GM23338 (cell line): Measurements from ENCODE around the gene PLPPR2. TPM values are rescaled to one million over a fixed set of nuclear protein-coding genes. Genes with fewer than 3 reads are reported as not detected.
A peak's percentile ranks its signal among the peaks of the same experiment; 100 is the strongest.

Experiments
- ATAC-seq: fragments of 200-7000 bp; cut with Tn5 transposase; 3 replicates; pipeline ENCODE4 v1.9.1; 2020
- DNase-seq: peaks from one replicate; pipeline ENCODE4 v3.0.0-alpha.2; 2015; ENCODE audit warnings: low spot score
- H2AFZ ChIP-seq: fragments of 200-600 bp; sonication (generic); 2 replicates; pipeline ENCODE4 v1.8.0; 2016; ENCODE audit warnings: antibody characterized with exemption, mild to moderate bottlenecking, moderate library complexity
- H3F3A ChIP-seq: fragments of 200-600 bp; sonication (generic); replicated peaks from 2 replicates; pipeline ENCODE4 v1.8.0; 2017; ENCODE audit warnings: antibody characterized with exemption, mixed run types, low read depth
- H3K27ac ChIP-seq: fragments of 200-600 bp; sonication (generic); 2 replicates; pipeline ENCODE4 v1.6.1; 2016; ENCODE audit warnings: low read depth
- H3K27me3 ChIP-seq: fragments of 200-600 bp; sonication (generic); 2 replicates; pipeline ENCODE4 v1.8.0; 2016; ENCODE audit warnings: mild to moderate bottlenecking, mixed run types, moderate library complexity; ENCODE audit not compliant: insufficient read depth
- H3K36me3 ChIP-seq: fragments of 200-600 bp; sonication (generic); 2 replicates; pipeline ENCODE4 v1.8.0; 2016; ENCODE audit warnings: mild to moderate bottlenecking; ENCODE audit not compliant: insufficient read depth
- H3K4me1 ChIP-seq: fragments of 200-600 bp; sonication (generic); 2 replicates; pipeline ENCODE4 v1.8.0; 2016; ENCODE audit warnings: mild to moderate bottlenecking, moderate library complexity; ENCODE audit not compliant: insufficient read depth
- H3K4me2 ChIP-seq: fragments of 200-600 bp; sonication (generic); 2 replicates; pipeline ENCODE4 v1.7.1; 2017; ENCODE audit warnings: mixed run types
- H3K4me3 ChIP-seq: fragments of 200-600 bp; sonication (generic); 2 replicates; pipeline ENCODE4 v1.6.1; 2016; ENCODE audit warnings: mixed run types
- H3K79me2 ChIP-seq: fragments of 200-600 bp; sonication (generic); replicated peaks from 2 replicates; pipeline ENCODE4 v1.8.0; 2017; ENCODE audit warnings: mild to moderate bottlenecking; ENCODE audit not compliant: insufficient read depth
- H3K9me2 ChIP-seq: fragments of 200-600 bp; sonication (generic); 2 replicates; pipeline ENCODE4 v1.8.0; 2017; ENCODE audit not compliant: insufficient read depth
- H4K20me1 ChIP-seq: fragments of 200-600 bp; sonication (generic); replicated peaks from 2 replicates; pipeline ENCODE4 v1.8.0; 2017; ENCODE audit warnings: mild to moderate bottlenecking; ENCODE audit not compliant: insufficient read depth
- H3K27ac Mint-ChIP-seq: 2 replicates; pipeline ENCODE4 v1.8.0; 2020; ENCODE audit warnings: inconsistent platforms, mild to moderate bottlenecking, moderate library complexity, mixed read lengths
- H3K27me3 Mint-ChIP-seq: 3 replicates; pipeline ENCODE4 v1.8.0; 2022; ENCODE audit warnings: low read depth, mild to moderate bottlenecking, moderate library complexity, mixed read lengths, inconsistent platforms; ENCODE audit not compliant: insufficient read depth, poor library complexity
- H3K36me3 Mint-ChIP-seq: 3 replicates; pipeline ENCODE4 v1.8.0; 2021; ENCODE audit warnings: low read depth, mild to moderate bottlenecking, inconsistent platforms, moderate library complexity, mixed read lengths
- H3K4me1 Mint-ChIP-seq: 3 replicates; pipeline ENCODE4 v1.8.0; 2020; ENCODE audit warnings: mild to moderate bottlenecking, inconsistent platforms, mixed read lengths
- H3K4me3 Mint-ChIP-seq: 3 replicates; pipeline ENCODE4 v1.8.0; 2021; ENCODE audit warnings: moderate library complexity, mild to moderate bottlenecking, inconsistent platforms, mixed read lengths
- H3K9me3 Mint-ChIP-seq: 3 replicates; pipeline ENCODE4 v1.8.0; 2020; ENCODE audit warnings: moderate library complexity, mild to moderate bottlenecking, inconsistent platforms, mixed read lengths
- EZH2 ChIP-seq: fragments of 200-600 bp; sonication (generic); IDR thresholded peaks from one replicate; pipeline ENCODE4 v1.8.0; 2017; ENCODE audit warnings: antibody characterized with exemption, mild to moderate bottlenecking, low read depth; ENCODE audit not compliant: unreplicated experiment
- EZH2phosphoT487 ChIP-seq: fragments of 200-600 bp; sonication (generic); IDR thresholded peaks from one replicate; pipeline ENCODE4 v1.8.1; 2018; ENCODE audit warnings: antibody characterized with exemption; ENCODE audit not compliant: unreplicated experiment
- POLR2AphosphoS5 ChIP-seq: IDR thresholded peaks from 2 replicates; pipeline ENCODE4 v1.6.1; 2016; ENCODE audit warnings: antibody characterized with exemption, low read depth
- STAT1 ChIP-seq: IDR thresholded peaks from one replicate; pipeline ENCODE4 v1.6.1; 2016; ENCODE audit warnings: antibody characterized with exemption; ENCODE audit not compliant: unreplicated experiment
- ZNF114 ChIP-seq: fragments of 250-450 bp; sonication (Bioruptor Pico); IDR thresholded peaks from 2 replicates; pipeline ENCODE4 v1.5.0; 2020; ENCODE audit warnings: mild to moderate bottlenecking, moderate library complexity
- polyA plus RNA-seq: library from polyadenylated mRNA; unstranded; fragments of >200 nt; fragmentation: Nextera tagmentation; extraction: Ambion mirVana; gene quantifications from 2 replicates; pipeline ENCODE4 v1.2.1, GENCODE V29; 2016
- total RNA-seq: library from RNA; depleted of rRNA; stranded (reverse); fragments of >200 nt; shearing (Covaris generic); gene quantifications from 2 replicates; pipeline ENCODE4 v1.2.3, GENCODE V29; 2014
- TF ChIP-seq, protein P1 (sequence below): IDR thresholded peaks from one replicate; pipeline ENCODE4 v1.6.1; 2018; ENCODE audit warnings: antibody characterized with exemption; ENCODE audit not compliant: unreplicated experiment
- TF ChIP-seq, protein P2 (sequence below), 2 experiments: fragments of 200-600 bp in 1 of 2; sonication (generic) in 1 of 2; conservative IDR thresholded peaks; 2 replicates each; pipeline versions ENCODE4 v1.5.1 to v1.6.1; 2016 to 2017; ENCODE audit warnings: antibody characterized with exemption in 2 of 2, low read depth in 2 of 2, mild to moderate bottlenecking in 2 of 2, moderate library complexity in 1 of 2

PLPPR2 gene
- total and polyA plus RNA-seq, 2 experiments from 2014 or later, result 9.0 to 12.0 TPM

DNA sequence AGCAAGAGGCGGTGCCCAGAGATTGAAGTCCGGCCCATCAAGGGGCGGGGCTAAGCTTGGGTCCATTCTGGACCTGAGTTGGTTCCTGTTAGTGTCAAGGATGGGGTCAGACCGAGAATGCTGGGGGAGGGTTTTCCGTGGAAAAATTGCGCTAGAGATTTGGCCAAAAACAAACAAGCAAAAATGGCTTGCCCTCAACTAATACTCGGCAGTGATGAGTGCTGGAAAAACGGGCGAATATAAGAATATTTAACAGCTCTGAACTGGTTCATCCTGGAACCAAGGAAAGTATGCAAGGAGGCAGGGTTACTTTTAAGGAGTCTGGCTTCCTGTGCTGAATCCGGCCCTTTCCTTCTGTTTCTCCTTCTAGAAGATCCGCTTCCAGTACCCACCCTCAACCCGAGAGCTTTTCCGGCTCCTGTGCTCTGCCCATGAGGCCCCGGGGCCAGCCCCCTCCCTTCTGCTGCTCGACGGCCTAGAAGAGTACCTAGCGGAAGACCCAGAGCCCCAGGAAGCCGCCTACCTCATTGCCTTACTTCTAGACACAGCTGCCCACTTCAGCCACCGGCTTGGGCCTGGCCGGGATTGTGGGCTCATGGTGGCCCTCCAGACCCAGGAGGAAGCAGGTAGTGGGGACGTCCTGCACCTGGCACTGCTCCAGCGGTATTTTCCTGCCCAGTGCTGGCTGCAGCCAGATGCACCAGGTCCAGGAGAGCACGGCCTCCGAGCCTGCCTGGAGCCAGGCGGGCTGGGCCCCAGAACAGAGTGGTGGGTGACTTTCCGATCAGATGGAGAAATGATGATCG is 20.1 kb downstream of the PLPPR2 start (continued):
- TF ChIP-seq, protein P1, sequence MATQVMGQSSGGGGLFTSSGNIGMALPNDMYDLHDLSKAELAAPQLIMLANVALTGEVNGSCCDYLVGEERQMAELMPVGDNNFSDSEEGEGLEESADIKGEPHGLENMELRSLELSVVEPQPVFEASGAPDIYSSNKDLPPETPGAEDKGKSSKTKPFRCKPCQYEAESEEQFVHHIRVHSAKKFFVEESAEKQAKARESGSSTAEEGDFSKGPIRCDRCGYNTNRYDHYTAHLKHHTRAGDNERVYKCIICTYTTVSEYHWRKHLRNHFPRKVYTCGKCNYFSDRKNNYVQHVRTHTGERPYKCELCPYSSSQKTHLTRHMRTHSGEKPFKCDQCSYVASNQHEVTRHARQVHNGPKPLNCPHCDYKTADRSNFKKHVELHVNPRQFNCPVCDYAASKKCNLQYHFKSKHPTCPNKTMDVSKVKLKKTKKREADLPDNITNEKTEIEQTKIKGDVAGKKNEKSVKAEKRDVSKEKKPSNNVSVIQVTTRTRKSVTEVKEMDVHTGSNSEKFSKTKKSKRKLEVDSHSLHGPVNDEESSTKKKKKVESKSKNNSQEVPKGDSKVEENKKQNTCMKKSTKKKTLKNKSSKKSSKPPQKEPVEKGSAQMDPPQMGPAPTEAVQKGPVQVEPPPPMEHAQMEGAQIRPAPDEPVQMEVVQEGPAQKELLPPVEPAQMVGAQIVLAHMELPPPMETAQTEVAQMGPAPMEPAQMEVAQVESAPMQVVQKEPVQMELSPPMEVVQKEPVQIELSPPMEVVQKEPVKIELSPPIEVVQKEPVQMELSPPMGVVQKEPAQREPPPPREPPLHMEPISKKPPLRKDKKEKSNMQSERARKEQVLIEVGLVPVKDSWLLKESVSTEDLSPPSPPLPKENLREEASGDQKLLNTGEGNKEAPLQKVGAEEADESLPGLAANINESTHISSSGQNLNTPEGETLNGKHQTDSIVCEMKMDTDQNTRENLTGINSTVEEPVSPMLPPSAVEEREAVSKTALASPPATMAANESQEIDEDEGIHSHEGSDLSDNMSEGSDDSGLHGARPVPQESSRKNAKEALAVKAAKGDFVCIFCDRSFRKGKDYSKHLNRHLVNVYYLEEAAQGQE, result no peak
- no peak for TF ChIP-seq EZH2
- TF ChIP-seq POLR2AphosphoS5, result peak; percentile 71
- TF ChIP-seq, protein P2, sequence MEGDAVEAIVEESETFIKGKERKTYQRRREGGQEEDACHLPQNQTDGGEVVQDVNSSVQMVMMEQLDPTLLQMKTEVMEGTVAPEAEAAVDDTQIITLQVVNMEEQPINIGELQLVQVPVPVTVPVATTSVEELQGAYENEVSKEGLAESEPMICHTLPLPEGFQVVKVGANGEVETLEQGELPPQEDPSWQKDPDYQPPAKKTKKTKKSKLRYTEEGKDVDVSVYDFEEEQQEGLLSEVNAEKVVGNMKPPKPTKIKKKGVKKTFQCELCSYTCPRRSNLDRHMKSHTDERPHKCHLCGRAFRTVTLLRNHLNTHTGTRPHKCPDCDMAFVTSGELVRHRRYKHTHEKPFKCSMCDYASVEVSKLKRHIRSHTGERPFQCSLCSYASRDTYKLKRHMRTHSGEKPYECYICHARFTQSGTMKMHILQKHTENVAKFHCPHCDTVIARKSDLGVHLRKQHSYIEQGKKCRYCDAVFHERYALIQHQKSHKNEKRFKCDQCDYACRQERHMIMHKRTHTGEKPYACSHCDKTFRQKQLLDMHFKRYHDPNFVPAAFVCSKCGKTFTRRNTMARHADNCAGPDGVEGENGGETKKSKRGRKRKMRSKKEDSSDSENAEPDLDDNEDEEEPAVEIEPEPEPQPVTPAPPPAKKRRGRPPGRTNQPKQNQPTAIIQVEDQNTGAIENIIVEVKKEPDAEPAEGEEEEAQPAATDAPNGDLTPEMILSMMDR (conservative IDR thresholded peaks at IDR 0.05; ENCODE audit: low read depth in 2 of 2), result no peak
- TF ChIP-seq ZNF114 (CRISPR knock-in tag), result no peak
- no peak for TF ChIP-seq STAT1

DNA sequence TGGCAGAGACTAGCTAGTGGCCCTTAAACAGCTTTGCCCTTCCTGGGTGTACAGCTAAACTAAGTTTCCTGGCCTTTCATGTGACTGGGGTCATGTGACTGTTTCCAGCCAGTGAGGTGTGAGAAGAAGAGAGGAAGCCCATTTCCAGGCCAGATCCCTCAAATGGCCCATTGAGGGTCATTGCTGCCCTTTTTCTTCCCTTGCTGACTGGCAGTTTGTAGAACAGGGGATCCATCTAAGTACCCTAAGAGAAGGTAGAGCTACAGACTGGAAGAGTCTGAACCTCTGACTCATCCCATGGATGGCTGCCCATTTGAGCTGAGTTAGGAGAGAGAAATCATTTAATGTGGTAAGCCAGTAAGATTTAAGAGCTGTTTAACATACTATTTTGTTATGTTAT is 22.0 kb downstream of the PLPPR2 start:
- Mint-ChIP-seq H3K27ac (no peak overlapping the region), H3K36me3 (peaks cover 11% of the 10 kb centered on the region; the same call in 2 of the 3 replicates), H3K4me1 (peaks cover 24% of the 10 kb centered on the region), H3K4me3 (no peak overlapping the region; the same call in 2 of the 3 replicates), H3K9me3 (no peaks in the 10 kb centered on the region), H3K27me3 (peaks cover 10% of the 10 kb centered on the region)
- no peaks in the 10 kb centered on the region for H3K36me3 ChIP-seq
- H3K4me1 ChIP-seq, result peaks cover 14% of the 10 kb centered on the region
- no peak for ATAC-seq
- no peak overlapping the region for H3K4me2 ChIP-seq
- H3K4me3 ChIP-seq, result no peak overlapping the region
- H3F3A ChIP-seq, result peaks cover 18% of the 10 kb centered on the region
- peaks cover 10% of the 10 kb centered on the region; the same call in 1 of the 2 replicates for H3K79me2 ChIP-seq
- TF ChIP-seq POLR2AphosphoS5 (no peak), EZH2phosphoT487 (no peak), STAT1 (no peak), ZNF114 (CRISPR knock-in tag) (no peak)
- TF ChIP-seq, protein P2 (conservative IDR thresholded peaks at IDR 0.05; ENCODE audit: low read depth in 2 of 2), result no peak
- no peak overlapping the region for H3K27ac ChIP-seq
- H3K9me2 ChIP-seq, result no peaks in the 10 kb centered on the region
- no peaks in the 10 kb centered on the region for H4K20me1 ChIP-seq
- no peaks in the 10 kb centered on the region for H3K27me3 ChIP-seq
- DNase-seq, result peak; percentile 27
- no peak overlapping the region for H2AFZ ChIP-seq
